NCI-H2196 treated with DMSO at 0.1 percent for 48 hours (cell line): ENCODE results near the gene HECTD4.
"Not testable (repeated sequence)": the region's sequence is repeated elsewhere in the genome, so short reads cannot be mapped to it uniquely, and the experiment has no call there.

Source experiments
- DNase-seq: peaks from one replicate; lab custom pipeline; 2025; ENCODE audit not compliant: unreplicated experiment; lab: John Stamatoyannopoulos, UW

Gene HECTD4

GRCh38 chr12:112359290-112359689 lies 22.9 kb downstream of the HECTD4 start:
- DNase-seq: no peak

- DNase-seq: no peak
Measured at GRCh38 chr12:112357214-112357613, 25.0 kb downstream of the HECTD4 start.

GRCh38 chr12:112354399-112354798 lies 27.8 kb downstream of the HECTD4 start:
- no peak for DNase-seq

GRCh38 chr12:112353393-112353792 lies 28.8 kb downstream of the HECTD4 start:
- DNase-seq: no peak

GRCh38 chr12:112352921-112353320 lies 29.3 kb downstream of the HECTD4 start:
- no peak for DNase-seq

- no peak for DNase-seq
Measured at GRCh38 chr12:112350593-112351592, 31.3 kb downstream of the HECTD4 start.

GRCh38 chr12:112349431-112349830 lies 32.8 kb downstream of the HECTD4 start:
- DNase-seq: no peak

- not testable (repeated sequence) for DNase-seq
Measured at GRCh38 chr12:112348926-112349325, 33.3 kb downstream of the HECTD4 start.

GRCh38 chr12:112347581-112347982 lies 34.6 kb downstream of the HECTD4 start:
- DNase-seq: no peak

GRCh38 chr12:112346194-112346593 lies 36.0 kb downstream of the HECTD4 start:
- no peak for DNase-seq

GRCh38 chr12:112344220-112344619 lies 38.0 kb downstream of the HECTD4 start:
- DNase-seq: no peak

GRCh38 chr12:112342587-112342986 lies 39.6 kb downstream of the HECTD4 start:
- no peak for DNase-seq

GRCh38 chr12:112341046-112341825 lies 41.0 kb downstream of the HECTD4 start:
- no peak for DNase-seq

- no peak for DNase-seq
Measured at GRCh38 chr12:112340230-112340629, 42.0 kb downstream of the HECTD4 start.

GRCh38 chr12:112334999-112335398 lies 47.2 kb downstream of the HECTD4 start:
- DNase-seq: not testable (repeated sequence)

GRCh38 chr12:112333019-112333418 lies 49.2 kb downstream of the HECTD4 start:
- no peak for DNase-seq

- no peak for DNase-seq
Measured at GRCh38 chr12:112331886-112332285, 50.3 kb downstream of the HECTD4 start.

- DNase-seq: no peak
Measured at GRCh38 chr12:112330706-112331105, 51.5 kb downstream of the HECTD4 start.

- DNase-seq: no peak
Measured at GRCh38 chr12:112328456-112329124, 53.6 kb downstream of the HECTD4 start.

- no peak for DNase-seq
Measured at GRCh38 chr12:112327209-112327938, 54.9 kb downstream of the HECTD4 start.
